ENCODE data around the gene MUC13. TPM values are rescaled to one million over a fixed set of nuclear protein-coding genes. Genes with fewer than 3 reads are reported as not detected.
A peak's percentile ranks its signal among the peaks of the same experiment; 100 is the strongest.

Gene MUC13
- total RNA-seq, 1 experiment from 2014 or later, result 0.22 TPM

DNA sequence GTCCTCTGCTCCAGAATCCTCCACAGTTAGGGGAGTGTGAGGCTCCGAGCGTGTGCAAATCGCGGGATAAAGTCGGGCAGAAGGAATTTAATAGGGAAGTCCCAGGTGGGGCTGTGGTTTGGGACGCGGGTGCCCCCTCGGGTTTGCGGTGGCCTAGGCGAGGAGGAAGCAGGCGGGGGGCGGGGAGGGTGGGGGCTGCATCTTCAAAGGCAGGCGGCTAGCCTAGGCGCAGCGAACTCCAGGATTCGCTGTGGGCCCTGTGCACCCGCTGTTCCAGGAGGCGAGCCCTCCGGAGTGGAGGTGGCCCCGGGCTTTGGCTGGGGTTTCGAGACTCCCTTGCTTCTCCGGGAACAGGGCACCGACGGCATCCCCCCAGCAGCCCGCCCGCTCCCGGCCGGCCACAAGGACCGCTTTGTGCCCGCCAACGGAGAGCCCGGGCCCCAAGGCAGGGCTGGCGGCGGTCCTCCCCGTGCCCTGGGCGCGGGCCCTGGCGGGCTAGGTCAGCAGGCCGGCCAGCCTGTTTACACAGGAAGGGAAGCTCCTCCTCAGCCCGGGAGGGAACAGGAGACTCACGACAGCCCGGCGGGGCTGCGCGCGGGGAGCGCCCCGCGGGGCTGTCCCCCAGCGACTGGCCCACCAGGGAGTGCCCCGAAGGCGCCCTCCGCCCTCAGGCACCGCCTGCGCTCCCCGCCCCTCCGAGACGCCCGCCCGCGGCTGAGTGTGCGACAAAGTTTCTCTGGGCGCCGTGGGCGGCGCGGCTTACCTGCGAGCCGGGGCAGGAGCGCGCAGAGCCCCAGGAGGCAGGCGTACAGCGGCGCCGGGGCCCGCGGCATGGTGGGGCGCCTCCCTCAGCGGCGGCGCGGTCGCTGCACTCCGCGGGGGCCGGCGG, 48.1 kb downstream of the MUC13 start:
- H3K4me1 Mint-ChIP-seq, result peaks cover 78% of the 10 kb centered on the region
- peak overlapping the region; percentile 93 for H3K27ac Mint-ChIP-seq
- H3K4me3 Mint-ChIP-seq, result peak overlapping the region; percentile 88
- DNase-seq (ENCODE audit: low spot score), result peak; percentile 54
- ChIA-PET POLR2A (no interaction called here), CTCF (interaction anchor here (1.0 to 1.8 kb wide), 3 partner anchors 15 to 59 kb away, joined by 3 to 8 read pairs (median 4); no protein-coding TSS in a partner anchor)
- no peaks in the 10 kb centered on the region for H3K9me3 Mint-ChIP-seq
- H3K36me3 Mint-ChIP-seq, result peaks cover 12% of the 10 kb centered on the region; the same call in 1 of the 2 replicates
- ATAC-seq, result peak; percentile 4
- no peaks in the 10 kb centered on the region for H3K27me3 Mint-ChIP-seq (ENCODE audit: low read depth)
- TF ChIP-seq, protein P1, sequence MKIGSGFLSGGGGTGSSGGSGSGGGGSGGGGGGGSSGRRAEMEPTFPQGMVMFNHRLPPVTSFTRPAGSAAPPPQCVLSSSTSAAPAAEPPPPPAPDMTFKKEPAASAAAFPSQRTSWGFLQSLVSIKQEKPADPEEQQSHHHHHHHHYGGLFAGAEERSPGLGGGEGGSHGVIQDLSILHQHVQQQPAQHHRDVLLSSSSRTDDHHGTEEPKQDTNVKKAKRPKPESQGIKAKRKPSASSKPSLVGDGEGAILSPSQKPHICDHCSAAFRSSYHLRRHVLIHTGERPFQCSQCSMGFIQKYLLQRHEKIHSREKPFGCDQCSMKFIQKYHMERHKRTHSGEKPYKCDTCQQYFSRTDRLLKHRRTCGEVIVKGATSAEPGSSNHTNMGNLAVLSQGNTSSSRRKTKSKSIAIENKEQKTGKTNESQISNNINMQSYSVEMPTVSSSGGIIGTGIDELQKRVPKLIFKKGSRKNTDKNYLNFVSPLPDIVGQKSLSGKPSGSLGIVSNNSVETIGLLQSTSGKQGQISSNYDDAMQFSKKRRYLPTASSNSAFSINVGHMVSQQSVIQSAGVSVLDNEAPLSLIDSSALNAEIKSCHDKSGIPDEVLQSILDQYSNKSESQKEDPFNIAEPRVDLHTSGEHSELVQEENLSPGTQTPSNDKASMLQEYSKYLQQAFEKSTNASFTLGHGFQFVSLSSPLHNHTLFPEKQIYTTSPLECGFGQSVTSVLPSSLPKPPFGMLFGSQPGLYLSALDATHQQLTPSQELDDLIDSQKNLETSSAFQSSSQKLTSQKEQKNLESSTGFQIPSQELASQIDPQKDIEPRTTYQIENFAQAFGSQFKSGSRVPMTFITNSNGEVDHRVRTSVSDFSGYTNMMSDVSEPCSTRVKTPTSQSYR (CRISPR knock-in tag; IDR thresholded peaks at IDR 0.05), result 0 out of 2 replicates have a peak, but pooled peaks have one; percentile 15
- TF ChIP-seq EMX1 (CRISPR knock-in tag; IDR thresholded peaks at IDR 0.05), result no peak
- no peak for TF ChIP-seq ZNF317 (CRISPR knock-in tag; IDR thresholded peaks at IDR 0.05; ENCODE audit: borderline replicate concordance, low read depth)
- TF ChIP-seq ZNF423 (CRISPR knock-in tag; IDR thresholded peaks at IDR 0.05), result peak; percentile 71; the same call in 1 of the 2 replicates
- TF ChIP-seq, protein P2, sequence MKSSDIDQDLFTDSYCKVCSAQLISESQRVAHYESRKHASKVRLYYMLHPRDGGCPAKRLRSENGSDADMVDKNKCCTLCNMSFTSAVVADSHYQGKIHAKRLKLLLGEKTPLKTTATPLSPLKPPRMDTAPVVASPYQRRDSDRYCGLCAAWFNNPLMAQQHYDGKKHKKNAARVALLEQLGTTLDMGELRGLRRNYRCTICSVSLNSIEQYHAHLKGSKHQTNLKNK (CRISPR knock-in tag; IDR thresholded peaks at IDR 0.05), result no peak
- 0 out of 2 replicates have a peak, but pooled peaks have one; percentile 51 for TF ChIP-seq FOXK1 (CRISPR knock-in tag; IDR thresholded peaks at IDR 0.05)
- TF ChIP-seq ZNF396 (CRISPR knock-in tag; IDR thresholded peaks at IDR 0.05; ENCODE audit: borderline replicate concordance), result no peak
- no peak for TF ChIP-seq TEAD1 (CRISPR knock-in tag; IDR thresholded peaks at IDR 0.05)
- TF ChIP-seq, protein P3, sequence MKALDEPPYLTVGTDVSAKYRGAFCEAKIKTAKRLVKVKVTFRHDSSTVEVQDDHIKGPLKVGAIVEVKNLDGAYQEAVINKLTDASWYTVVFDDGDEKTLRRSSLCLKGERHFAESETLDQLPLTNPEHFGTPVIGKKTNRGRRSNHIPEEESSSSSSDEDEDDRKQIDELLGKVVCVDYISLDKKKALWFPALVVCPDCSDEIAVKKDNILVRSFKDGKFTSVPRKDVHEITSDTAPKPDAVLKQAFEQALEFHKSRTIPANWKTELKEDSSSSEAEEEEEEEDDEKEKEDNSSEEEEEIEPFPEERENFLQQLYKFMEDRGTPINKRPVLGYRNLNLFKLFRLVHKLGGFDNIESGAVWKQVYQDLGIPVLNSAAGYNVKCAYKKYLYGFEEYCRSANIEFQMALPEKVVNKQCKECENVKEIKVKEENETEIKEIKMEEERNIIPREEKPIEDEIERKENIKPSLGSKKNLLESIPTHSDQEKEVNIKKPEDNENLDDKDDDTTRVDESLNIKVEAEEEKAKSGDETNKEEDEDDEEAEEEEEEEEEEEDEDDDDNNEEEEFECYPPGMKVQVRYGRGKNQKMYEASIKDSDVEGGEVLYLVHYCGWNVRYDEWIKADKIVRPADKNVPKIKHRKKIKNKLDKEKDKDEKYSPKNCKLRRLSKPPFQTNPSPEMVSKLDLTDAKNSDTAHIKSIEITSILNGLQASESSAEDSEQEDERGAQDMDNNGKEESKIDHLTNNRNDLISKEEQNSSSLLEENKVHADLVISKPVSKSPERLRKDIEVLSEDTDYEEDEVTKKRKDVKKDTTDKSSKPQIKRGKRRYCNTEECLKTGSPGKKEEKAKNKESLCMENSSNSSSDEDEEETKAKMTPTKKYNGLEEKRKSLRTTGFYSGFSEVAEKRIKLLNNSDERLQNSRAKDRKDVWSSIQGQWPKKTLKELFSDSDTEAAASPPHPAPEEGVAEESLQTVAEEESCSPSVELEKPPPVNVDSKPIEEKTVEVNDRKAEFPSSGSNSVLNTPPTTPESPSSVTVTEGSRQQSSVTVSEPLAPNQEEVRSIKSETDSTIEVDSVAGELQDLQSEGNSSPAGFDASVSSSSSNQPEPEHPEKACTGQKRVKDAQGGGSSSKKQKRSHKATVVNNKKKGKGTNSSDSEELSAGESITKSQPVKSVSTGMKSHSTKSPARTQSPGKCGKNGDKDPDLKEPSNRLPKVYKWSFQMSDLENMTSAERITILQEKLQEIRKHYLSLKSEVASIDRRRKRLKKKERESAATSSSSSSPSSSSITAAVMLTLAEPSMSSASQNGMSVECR (CRISPR knock-in tag; IDR thresholded peaks at IDR 0.05; ENCODE audit: borderline replicate concordance), result no peak
- 0 out of 2 replicates have a peak, but pooled peaks have one; percentile 6 for TF ChIP-seq SP1 (CRISPR knock-in tag; conservative IDR thresholded peaks at IDR 0.05)
- no peak for TF ChIP-seq ZNF121 (CRISPR knock-in tag; IDR thresholded peaks at IDR 0.05)
- peak; percentile 48; the same call in 1 of the 2 replicates for TF ChIP-seq ETV6 (CRISPR knock-in tag; IDR thresholded peaks at IDR 0.05)
- no peak for TF ChIP-seq RORB (CRISPR knock-in tag; IDR thresholded peaks at IDR 0.05)
- TF ChIP-seq RELA (CRISPR knock-in tag; IDR thresholded peaks at IDR 0.05; ENCODE audit: borderline replicate concordance), result no peak
- TF ChIP-seq, protein P4, sequence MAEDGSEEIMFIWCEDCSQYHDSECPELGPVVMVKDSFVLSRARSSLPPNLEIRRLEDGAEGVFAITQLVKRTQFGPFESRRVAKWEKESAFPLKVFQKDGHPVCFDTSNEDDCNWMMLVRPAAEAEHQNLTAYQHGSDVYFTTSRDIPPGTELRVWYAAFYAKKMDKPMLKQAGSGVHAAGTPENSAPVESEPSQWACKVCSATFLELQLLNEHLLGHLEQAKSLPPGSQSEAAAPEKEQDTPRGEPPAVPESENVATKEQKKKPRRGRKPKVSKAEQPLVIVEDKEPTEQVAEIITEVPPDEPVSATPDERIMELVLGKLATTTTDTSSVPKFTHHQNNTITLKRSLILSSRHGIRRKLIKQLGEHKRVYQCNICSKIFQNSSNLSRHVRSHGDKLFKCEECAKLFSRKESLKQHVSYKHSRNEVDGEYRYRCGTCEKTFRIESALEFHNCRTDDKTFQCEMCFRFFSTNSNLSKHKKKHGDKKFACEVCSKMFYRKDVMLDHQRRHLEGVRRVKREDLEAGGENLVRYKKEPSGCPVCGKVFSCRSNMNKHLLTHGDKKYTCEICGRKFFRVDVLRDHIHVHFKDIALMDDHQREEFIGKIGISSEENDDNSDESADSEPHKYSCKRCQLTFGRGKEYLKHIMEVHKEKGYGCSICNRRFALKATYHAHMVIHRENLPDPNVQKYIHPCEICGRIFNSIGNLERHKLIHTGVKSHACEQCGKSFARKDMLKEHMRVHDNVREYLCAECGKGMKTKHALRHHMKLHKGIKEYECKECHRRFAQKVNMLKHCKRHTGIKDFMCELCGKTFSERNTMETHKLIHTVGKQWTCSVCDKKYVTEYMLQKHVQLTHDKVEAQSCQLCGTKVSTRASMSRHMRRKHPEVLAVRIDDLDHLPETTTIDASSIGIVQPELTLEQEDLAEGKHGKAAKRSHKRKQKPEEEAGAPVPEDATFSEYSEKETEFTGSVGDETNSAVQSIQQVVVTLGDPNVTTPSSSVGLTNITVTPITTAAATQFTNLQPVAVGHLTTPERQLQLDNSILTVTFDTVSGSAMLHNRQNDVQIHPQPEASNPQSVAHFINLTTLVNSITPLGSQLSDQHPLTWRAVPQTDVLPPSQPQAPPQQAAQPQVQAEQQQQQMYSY (CRISPR knock-in tag; IDR thresholded peaks at IDR 0.05), result no peak
- TF ChIP-seq, protein P5, sequence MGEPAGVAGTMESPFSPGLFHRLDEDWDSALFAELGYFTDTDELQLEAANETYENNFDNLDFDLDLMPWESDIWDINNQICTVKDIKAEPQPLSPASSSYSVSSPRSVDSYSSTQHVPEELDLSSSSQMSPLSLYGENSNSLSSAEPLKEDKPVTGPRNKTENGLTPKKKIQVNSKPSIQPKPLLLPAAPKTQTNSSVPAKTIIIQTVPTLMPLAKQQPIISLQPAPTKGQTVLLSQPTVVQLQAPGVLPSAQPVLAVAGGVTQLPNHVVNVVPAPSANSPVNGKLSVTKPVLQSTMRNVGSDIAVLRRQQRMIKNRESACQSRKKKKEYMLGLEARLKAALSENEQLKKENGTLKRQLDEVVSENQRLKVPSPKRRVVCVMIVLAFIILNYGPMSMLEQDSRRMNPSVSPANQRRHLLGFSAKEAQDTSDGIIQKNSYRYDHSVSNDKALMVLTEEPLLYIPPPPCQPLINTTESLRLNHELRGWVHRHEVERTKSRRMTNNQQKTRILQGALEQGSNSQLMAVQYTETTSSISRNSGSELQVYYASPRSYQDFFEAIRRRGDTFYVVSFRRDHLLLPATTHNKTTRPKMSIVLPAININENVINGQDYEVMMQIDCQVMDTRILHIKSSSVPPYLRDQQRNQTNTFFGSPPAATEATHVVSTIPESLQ (CRISPR knock-in tag; IDR thresholded peaks at IDR 0.05), result no peak
- TF ChIP-seq, protein P6, sequence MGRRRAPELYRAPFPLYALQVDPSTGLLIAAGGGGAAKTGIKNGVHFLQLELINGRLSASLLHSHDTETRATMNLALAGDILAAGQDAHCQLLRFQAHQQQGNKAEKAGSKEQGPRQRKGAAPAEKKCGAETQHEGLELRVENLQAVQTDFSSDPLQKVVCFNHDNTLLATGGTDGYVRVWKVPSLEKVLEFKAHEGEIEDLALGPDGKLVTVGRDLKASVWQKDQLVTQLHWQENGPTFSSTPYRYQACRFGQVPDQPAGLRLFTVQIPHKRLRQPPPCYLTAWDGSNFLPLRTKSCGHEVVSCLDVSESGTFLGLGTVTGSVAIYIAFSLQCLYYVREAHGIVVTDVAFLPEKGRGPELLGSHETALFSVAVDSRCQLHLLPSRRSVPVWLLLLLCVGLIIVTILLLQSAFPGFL (CRISPR knock-in tag; IDR thresholded peaks at IDR 0.05; ENCODE audit: borderline replicate concordance), result no peak
- peak; percentile 76; the same call in 1 of the 2 replicates for TF ChIP-seq ESRRA (CRISPR knock-in tag; IDR thresholded peaks at IDR 0.05; ENCODE audit: borderline replicate concordance)
- TF ChIP-seq ZNF263 (CRISPR knock-in tag; IDR thresholded peaks at IDR 0.05; ENCODE audit: low read depth), result no peak
- TF ChIP-seq, protein P7, sequence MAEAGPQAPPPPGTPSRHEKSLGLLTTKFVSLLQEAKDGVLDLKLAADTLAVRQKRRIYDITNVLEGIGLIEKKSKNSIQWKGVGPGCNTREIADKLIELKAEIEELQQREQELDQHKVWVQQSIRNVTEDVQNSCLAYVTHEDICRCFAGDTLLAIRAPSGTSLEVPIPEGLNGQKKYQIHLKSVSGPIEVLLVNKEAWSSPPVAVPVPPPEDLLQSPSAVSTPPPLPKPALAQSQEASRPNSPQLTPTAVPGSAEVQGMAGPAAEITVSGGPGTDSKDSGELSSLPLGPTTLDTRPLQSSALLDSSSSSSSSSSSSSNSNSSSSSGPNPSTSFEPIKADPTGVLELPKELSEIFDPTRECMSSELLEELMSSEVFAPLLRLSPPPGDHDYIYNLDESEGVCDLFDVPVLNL (CRISPR knock-in tag; IDR thresholded peaks at IDR 0.05; ENCODE audit: borderline replicate concordance, low read depth), result no peak

Measured in WTC11 (cell line).